WERI-Rb-1 (cell line): ENCODE measurements around the gene NCOA3.
"Not testable (repeated sequence)": the region's sequence is repeated elsewhere in the genome, so short reads cannot be mapped to it uniquely, and the experiment has no call there.

Experiments used
- DNase-seq: peaks from one replicate; pipeline ENCODE4 v3.0.0-alpha.2; 2020
- H3K27ac ChIP-seq: fragments of 250-450 bp; sonication (Bioruptor Pico); 2 replicates; pipeline ENCODE4 v1.5.1; 2020; ENCODE audit warnings: mild to moderate bottlenecking, moderate library complexity
- H3K27me3 ChIP-seq: fragments of 250-450 bp; sonication (Bioruptor Pico); 2 replicates; pipeline ENCODE4 v1.5.1; 2021; ENCODE audit warnings: mild to moderate bottlenecking, low read depth, moderate library complexity; ENCODE audit not compliant: insufficient read depth, severe bottlenecking
- H3K36me3 ChIP-seq: fragments of 250-450 bp; sonication (Bioruptor Pico); 2 replicates; pipeline ENCODE4 v1.5.1; 2020; ENCODE audit warnings: mild to moderate bottlenecking, moderate library complexity
- H3K4me3 ChIP-seq: 2 replicates; pipeline ENCODE4 v1.5.1; 2011; ENCODE audit warnings: low read depth, mild to moderate bottlenecking, control low read depth, low read length
- H3K9me3 ChIP-seq: fragments of 250-450 bp; sonication (Bioruptor Pico); 2 replicates; pipeline ENCODE4 v1.5.1; 2021; ENCODE audit warnings: mild to moderate bottlenecking, moderate library complexity; ENCODE audit not compliant: severe bottlenecking
- TF ChIP-seq, protein P1 (sequence below): IDR thresholded peaks from 2 replicates; pipeline ENCODE4 v1.5.1; 2011; ENCODE audit warnings: low read depth, mild to moderate bottlenecking, control low read depth, inconsistent platforms, low read length

NCOA3 gene

DNA sequence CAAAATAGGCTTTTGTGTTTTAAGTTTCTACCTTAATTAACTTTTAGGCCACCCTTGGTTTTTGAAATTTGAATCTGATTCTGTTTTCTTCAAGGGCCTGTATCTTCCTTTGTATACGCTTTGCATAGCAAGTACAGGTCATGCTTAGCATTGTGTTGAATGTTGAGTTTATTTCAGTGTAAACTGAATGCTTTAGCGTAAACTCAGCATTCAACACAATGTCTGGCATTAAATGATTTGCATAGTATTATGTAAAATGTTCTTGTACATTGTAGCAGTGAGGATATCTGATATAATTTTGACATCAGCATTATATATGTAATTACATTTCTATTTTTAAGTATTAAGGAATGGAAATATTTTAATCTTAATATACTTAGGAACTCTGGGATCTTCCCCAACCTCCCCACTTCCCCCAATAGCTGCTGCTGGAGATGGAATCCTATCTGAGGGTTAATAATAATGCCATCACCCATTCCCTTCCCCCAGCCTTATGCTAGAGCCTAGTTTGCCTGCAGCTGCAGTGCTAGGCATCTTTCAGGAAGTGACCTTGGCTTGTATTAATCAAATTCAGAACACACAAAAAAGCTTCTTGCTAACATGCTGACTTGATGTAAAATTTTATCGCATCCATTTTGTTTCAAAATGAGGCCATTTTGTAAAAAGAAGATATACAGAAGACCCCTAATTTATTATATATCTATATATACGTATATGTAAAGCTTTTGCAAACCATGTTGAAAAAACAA lies 73.1 kb downstream of the NCOA3 start:
- Histone ChIP-seq H3K27ac (no peak overlapping the region), H3K36me3 (no peaks in the 10 kb centered on the region), H3K27me3 (no peaks in the 10 kb centered on the region), H3K9me3 (peaks cover 3% of the 10 kb centered on the region), H3K4me3 (no peak overlapping the region)
- no peak for DNase-seq
- TF ChIP-seq, protein P1, sequence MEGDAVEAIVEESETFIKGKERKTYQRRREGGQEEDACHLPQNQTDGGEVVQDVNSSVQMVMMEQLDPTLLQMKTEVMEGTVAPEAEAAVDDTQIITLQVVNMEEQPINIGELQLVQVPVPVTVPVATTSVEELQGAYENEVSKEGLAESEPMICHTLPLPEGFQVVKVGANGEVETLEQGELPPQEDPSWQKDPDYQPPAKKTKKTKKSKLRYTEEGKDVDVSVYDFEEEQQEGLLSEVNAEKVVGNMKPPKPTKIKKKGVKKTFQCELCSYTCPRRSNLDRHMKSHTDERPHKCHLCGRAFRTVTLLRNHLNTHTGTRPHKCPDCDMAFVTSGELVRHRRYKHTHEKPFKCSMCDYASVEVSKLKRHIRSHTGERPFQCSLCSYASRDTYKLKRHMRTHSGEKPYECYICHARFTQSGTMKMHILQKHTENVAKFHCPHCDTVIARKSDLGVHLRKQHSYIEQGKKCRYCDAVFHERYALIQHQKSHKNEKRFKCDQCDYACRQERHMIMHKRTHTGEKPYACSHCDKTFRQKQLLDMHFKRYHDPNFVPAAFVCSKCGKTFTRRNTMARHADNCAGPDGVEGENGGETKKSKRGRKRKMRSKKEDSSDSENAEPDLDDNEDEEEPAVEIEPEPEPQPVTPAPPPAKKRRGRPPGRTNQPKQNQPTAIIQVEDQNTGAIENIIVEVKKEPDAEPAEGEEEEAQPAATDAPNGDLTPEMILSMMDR: no peak

DNA sequence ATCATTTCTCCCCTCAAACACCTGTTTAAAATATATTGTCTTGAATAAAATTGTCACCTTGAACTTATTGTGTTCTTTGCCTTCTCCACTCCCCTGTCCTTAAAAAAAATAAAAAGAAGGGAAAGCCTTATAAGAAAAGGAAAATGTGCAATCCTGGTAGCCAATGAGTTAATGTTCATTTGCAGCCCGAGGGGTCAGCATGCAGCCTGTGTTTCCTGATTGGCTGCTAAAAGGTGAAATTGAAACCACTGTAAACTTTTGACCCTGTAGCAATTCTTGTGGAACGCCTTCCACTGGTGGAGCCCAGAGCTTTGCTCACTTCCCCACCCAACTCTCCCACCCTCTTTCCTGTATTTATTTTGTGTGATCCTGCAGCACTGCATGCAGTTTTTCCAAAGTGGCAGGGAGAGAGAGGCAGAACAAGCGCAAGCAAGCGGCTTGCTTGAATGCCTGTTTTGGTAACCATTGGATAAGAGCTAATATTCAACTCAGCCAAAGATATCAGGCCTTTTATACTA lies 74.9 kb downstream of the NCOA3 start:
- H3K27ac ChIP-seq: no peak overlapping the region
- no peaks in the 10 kb centered on the region for H3K27me3 ChIP-seq
- no peak overlapping the region for H3K4me3 ChIP-seq
- no peak for DNase-seq
- TF ChIP-seq, protein P1: no peak
- H3K9me3 ChIP-seq: peaks cover 1% of the 10 kb centered on the region
- H3K36me3 ChIP-seq: no peaks in the 10 kb centered on the region

DNA sequence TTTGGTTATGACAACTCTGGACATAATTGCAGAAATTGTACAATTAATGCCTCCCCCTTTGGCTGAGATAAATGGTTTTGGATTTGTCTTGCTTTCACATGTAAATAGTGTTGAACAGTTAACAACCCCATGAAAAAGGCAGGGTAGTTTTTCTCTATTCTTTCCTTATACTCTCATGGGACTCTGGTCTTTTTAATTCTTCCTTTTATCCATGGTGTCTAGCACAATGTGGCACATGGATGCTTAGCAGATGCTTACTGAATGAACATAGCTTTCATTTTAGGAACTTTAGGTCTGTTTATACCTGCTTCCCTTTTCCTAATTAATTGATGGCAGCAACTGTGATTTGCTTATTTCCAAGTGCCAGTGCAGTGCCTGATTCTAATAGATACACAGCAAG lies 75.6 kb downstream of the NCOA3 start:
- H3K9me3 ChIP-seq: no peaks in the 10 kb centered on the region
- no peak for DNase-seq
- H3K36me3 ChIP-seq: no peaks in the 10 kb centered on the region
- no peak overlapping the region for H3K4me3 ChIP-seq
- TF ChIP-seq, protein P1: no peak
- no peak overlapping the region for H3K27ac ChIP-seq
- H3K27me3 ChIP-seq: no peaks in the 10 kb centered on the region

DNA sequence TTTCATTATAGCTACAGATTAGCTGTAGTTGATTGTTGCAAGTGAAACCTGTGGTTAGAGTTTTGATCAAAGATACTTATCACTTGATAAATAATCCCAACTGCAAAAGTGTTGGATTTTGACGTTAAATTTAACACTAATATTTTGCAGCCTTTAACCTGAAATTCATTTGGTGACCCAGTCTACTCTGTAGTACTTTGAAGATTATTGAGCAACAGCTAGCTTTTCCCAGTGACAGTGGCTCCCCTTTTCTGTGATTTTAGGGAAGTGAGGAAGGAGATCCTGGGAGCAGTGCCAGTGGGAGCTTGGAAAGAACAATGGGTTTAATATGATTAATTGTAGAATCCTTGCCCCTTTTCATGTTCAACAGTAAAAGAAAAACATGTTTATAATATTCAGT lies 76.9 kb downstream of the NCOA3 start:
- Histone ChIP-seq H3K27ac (no peak overlapping the region), H3K36me3 (no peaks in the 10 kb centered on the region)
- TF ChIP-seq, protein P1: no peak

DNA sequence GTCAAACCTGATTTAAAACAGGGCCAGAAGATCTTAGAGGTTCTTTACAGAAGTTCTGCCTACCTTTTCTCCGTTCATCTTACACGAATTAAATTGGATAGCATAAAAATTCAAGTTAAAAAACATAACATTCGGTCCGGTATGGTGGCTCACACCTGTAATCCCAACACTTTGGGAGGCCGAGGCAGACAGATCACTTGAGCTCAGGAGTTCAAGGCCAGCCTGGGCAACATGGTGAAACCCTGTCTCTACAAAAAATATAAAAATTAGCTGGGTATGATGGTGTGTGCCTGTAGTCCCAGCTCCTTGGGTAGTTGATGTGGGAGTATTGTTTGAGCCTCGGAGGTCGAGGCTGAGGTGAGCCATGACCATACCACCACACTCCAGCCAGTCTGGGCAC lies 79.0 kb downstream of the NCOA3 start:
- not testable (repeated sequence) for H3K36me3 ChIP-seq, H3K9me3 ChIP-seq, H3K27me3 ChIP-seq, H3K27ac ChIP-seq, H3K4me3 ChIP-seq, DNase-seq

More for the DNA sequence above, 76.9 kb downstream of the NCOA3 start:
- no peaks in the 10 kb centered on the region for H3K27me3 ChIP-seq
- no peak overlapping the region for H3K4me3 ChIP-seq
- H3K9me3 ChIP-seq: no peaks in the 10 kb centered on the region
- DNase-seq: no peak

DNA sequence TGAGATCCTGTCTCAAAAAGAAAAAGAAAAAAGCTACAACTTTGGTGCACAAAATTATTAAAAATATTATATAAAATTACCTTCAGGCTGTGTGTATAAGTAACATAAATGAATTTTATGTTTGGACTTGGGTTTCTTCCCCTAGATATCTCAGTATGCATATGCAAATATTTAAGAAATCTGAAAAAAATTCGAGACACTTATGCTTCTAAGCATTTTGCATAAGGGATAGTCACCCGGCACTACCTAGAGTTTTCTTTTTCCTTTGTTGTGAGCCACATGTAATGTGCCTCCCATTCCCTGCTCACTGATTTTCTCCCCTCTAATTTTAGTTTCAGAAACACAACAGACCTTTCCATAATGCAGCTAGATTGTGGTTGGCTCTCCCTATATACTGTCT lies 79.4 kb downstream of the NCOA3 start:
- TF ChIP-seq, protein P1: no peak
- Histone ChIP-seq H3K36me3 (no peaks in the 10 kb centered on the region), H3K27ac (no peak overlapping the region)

More for the DNA sequence above, 79.4 kb downstream of the NCOA3 start:
- Histone ChIP-seq H3K9me3 (no peaks in the 10 kb centered on the region), H3K27me3 (no peaks in the 10 kb centered on the region), H3K4me3 (no peak overlapping the region)
- DNase-seq: no peak
